GM12872 (cell line): ENCODE data around the gene CFAP46.

Experiments
- TF ChIP-seq, protein P1 (sequence below): IDR thresholded peaks from 3 replicates; pipeline ENCODE4 v1.5.1; 2011; ENCODE audit warnings: low read depth, mild to moderate bottlenecking, low read length, moderate library complexity; ENCODE audit not compliant: insufficient read depth

Gene CFAP46

GRCh38 chr10:132959559-132959961, 17.2 kb upstream of the CFAP46 start:
- TF ChIP-seq, protein P1, sequence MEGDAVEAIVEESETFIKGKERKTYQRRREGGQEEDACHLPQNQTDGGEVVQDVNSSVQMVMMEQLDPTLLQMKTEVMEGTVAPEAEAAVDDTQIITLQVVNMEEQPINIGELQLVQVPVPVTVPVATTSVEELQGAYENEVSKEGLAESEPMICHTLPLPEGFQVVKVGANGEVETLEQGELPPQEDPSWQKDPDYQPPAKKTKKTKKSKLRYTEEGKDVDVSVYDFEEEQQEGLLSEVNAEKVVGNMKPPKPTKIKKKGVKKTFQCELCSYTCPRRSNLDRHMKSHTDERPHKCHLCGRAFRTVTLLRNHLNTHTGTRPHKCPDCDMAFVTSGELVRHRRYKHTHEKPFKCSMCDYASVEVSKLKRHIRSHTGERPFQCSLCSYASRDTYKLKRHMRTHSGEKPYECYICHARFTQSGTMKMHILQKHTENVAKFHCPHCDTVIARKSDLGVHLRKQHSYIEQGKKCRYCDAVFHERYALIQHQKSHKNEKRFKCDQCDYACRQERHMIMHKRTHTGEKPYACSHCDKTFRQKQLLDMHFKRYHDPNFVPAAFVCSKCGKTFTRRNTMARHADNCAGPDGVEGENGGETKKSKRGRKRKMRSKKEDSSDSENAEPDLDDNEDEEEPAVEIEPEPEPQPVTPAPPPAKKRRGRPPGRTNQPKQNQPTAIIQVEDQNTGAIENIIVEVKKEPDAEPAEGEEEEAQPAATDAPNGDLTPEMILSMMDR: no peak

- TF ChIP-seq, protein P1: no peak
Observed at GRCh38 chr10:132958883-132959558, 16.7 kb upstream of the CFAP46 start.

DNA sequence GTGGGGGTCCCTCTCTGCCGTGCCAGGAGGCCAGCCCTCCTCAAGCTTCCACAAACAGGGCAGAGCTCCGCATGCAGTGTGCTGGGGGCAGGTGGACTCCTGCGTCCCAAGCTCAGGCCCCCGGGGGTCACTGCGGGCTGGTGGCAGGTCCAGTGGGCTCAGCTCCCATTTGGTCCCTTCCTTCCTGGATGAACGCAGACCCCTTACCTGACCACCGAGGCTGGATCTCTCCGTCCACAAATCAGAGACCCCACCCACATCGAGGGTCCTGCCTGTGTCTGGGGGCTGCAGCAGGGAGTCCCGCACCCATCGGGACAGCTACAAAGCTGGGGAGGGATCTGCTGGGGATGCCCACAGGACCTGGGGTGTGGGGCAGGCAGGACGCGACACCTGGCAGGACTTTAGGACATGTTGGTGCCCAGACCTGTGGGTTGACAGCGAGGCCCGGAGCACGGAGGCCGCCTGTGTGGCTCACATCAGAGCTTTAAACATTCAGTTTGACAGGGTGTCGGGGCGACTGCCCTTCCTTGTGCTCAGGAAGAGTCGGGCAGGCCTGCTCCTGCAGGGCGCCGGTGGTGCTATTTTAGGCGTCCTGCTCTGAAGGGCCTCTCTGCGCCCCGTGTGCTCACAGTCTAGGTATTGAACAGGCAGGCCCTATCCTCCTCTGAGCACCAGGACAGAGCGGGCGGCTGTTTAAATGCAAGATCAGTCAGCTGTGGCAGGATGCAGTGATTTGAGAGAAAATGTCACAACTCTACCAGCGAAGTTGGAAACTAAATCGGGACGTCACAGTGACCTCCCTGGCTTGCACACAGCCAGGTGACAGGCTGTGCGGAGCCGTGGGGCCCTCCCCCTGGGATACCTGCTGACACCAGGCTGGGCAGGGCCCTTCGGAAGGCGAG, 15.9 kb upstream of the CFAP46 start:
- TF ChIP-seq, protein P1: no peak

DNA sequence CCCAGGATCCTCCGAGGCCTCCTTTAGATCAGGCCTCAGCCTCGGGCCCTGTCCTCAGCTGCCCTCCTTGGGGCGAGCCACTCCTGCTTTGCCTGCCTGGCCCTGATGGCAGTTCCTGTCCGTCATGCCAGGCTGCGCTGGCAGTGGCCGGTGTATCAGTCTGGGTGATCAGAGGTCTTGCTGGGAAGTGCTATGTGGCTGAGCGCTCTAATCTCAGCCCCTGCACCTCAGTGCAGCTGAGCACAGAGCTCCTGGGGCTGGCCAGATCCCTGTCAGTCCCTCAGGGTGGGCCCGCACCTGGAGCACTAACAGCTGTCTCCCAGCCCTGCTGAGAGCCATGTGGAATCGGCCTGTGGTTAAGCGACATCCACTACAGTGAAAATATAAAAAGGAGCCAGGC, 14.8 kb upstream of the CFAP46 start:
- TF ChIP-seq, protein P1: no peak

GRCh38 chr10:132955479-132955878, 13.1 kb upstream of the CFAP46 start:
- TF ChIP-seq, protein P1: no peak

DNA sequence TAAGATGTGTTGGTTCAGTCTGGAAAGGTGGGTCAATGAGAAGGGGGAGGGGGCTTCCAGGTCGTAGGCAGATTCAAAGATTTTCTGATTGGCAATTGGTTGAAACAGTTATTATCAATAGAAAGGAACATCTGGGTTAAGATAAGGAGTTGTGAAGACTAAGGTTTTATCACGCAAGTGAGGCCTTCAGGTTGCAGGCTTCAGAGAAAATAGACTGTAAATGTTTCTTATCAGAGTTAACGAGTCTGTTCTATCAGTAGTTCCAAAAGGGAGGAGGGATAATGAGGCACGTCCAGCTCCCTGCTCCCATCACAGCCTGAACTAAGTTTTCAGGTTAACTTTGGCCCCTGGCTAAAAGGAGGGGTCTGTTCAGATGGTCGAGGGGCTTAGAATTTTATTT, 11.1 kb upstream of the CFAP46 start:
- TF ChIP-seq, protein P1: no peak

DNA sequence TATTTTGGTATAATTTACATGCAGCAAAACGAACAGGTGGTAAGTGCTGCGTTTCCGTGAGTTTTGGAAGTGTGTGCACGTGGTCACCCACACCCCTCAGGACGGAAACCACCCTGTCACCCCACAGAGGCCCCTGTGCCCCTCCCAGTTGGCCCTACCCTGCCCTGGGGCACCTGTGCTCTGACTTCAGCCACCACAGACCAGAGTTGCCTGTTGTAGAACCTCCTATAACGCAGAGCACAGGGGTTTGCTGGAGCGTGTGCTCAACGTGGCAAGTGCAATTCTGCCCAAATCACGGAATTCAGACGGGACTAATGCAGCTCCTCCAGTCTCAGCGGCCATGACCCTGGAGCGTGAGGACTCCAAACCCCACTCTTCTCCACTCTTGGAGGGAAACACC, 9.6 kb upstream of the CFAP46 start:
- TF ChIP-seq, protein P1: no peak
